B cell (primary cell): ENCODE results near the gene DERA. TPM values are rescaled to one million over a fixed set of nuclear protein-coding genes. Genes with fewer than 3 reads are reported as not detected.

Experiments used
- ATAC-seq: fragments of 200-7000 bp; cut with Tn5 transposase; one replicate; pipeline ENCODE4 v1.10.0; 2021; ENCODE audit warnings: low read depth, mild to moderate bottlenecking, moderate number of reproducible peaks, moderate library complexity
- CTCF ChIA-PET: fragments of 350-600 bp; sonication (Branson Sonifier 250); formaldehyde crosslinking; loops from one replicate; lab custom pipeline; 2021; ENCODE audit warnings: antibody characterized with exemption, inconsistent platforms; lab: Charles Lee
- POLR2A ChIA-PET: fragments of 350-600 bp; sonication (Branson Sonifier 250); formaldehyde crosslinking; loops from one replicate; lab custom pipeline; 2021; ENCODE audit warnings: antibody characterized with exemption; lab: Charles Lee
- DNase-seq: peaks from one replicate; pipeline ENCODE4 v3.0.0; 2013
- H2AFZ ChIP-seq: 2 replicates; pipeline ENCODE4 v1.6.1; 2012; ENCODE audit warnings: mild to moderate bottlenecking, low read depth, low read length; ENCODE audit not compliant: insufficient read depth, poor library complexity, severe bottlenecking
- H3K27ac ChIP-seq, 2 donors: 1 replicate in 1 of 2; 2 replicates in 1 of 2; pipeline ENCODE4 v1.5.1; 2012 to 2013; ENCODE audit warnings: low read length in 2 of 2, mild to moderate bottlenecking in 2 of 2, moderate library complexity in 1 of 2
- H3K27me3 ChIP-seq, 4 experiments: fragments of 200-600 bp in 1 of 4; sonication (generic) in 1 of 4; replicated peaks in 1 of 4; 1 replicate in 2 of 4; 2 replicates in 2 of 4; pipeline versions ENCODE4 v1.6.1 to v1.7.0; 2013 to 2016; ENCODE audit warnings: low read length in 3 of 4, mild to moderate bottlenecking in 2 of 4, mixed read lengths in 1 of 4, moderate library complexity in 1 of 4; ENCODE audit not compliant: insufficient read depth in 4 of 4, control insufficient read depth in 3 of 4; ENCODE audit errors: control extremely low read depth in 1 of 4
- H3K36me3 ChIP-seq, 2 experiments: replicated peaks in 1 of 2; 1 replicate in 1 of 2; 2 replicates in 1 of 2; pipeline versions ENCODE4 v1.6.1 to v1.7.1; 2013; ENCODE audit warnings: low read length in 1 of 2; ENCODE audit not compliant: insufficient read depth in 2 of 2, control insufficient read depth in 1 of 2; ENCODE audit errors: control extremely low read depth in 1 of 2, extremely low read depth in 1 of 2
- H3K4me1 ChIP-seq, 2 donors: fragments of 200-600 bp in 1 of 2; sonication (generic) in 1 of 2; 1 replicate in 1 of 2; 2 replicates in 1 of 2; pipeline versions ENCODE4 v1.5.1 to v1.6.1; 2013 to 2017; ENCODE audit warnings: low read length in 2 of 2; ENCODE audit not compliant: control insufficient read depth in 2 of 2, insufficient read depth in 2 of 2
- H3K4me2 ChIP-seq: replicated peaks from 2 replicates; pipeline ENCODE3; 2012; ENCODE audit warnings: mild to moderate bottlenecking, low read depth, low read length; ENCODE audit not compliant: poor library complexity, severe bottlenecking
- H3K4me3 ChIP-seq, 5 experiments: fragments of 200-600 bp in 1 of 5; sonication (generic) in 1 of 5; 1 replicate in 3 of 5; 2 replicates in 2 of 5; pipeline versions ENCODE4 v1.5.1 to v1.7.0; 2011 to 2016; ENCODE audit warnings: low read length in 4 of 5, mild to moderate bottlenecking in 4 of 5, low read depth in 2 of 5, control low read depth in 1 of 5, moderate library complexity in 1 of 5; ENCODE audit not compliant: insufficient read depth in 1 of 5; ENCODE audit errors: control extremely low read depth in 1 of 5, extremely low read depth in 1 of 5
- H3K79me2 ChIP-seq: fragments of 200-600 bp; sonication (generic); one replicate; pipeline ENCODE4 v1.6.0; 2016; ENCODE audit warnings: low read length; ENCODE audit not compliant: control insufficient read depth, insufficient read depth
- H3K9ac ChIP-seq: fragments of 200-600 bp; sonication (generic); 2 replicates; pipeline ENCODE4 v1.6.1; 2017; ENCODE audit warnings: mild to moderate bottlenecking, low read length, moderate library complexity
- H3K9me3 ChIP-seq, 3 donors: one replicate each; pipeline versions ENCODE4 v1.6.1 to v1.7.1; 2013; ENCODE audit warnings: low read length in 2 of 3; ENCODE audit not compliant: control insufficient read depth in 2 of 3, insufficient read depth in 1 of 3; ENCODE audit errors: control extremely low read depth in 1 of 3
- H4K20me1 ChIP-seq: 2 replicates; pipeline ENCODE4 v1.6.0; 2012; ENCODE audit warnings: mild to moderate bottlenecking, low read length; ENCODE audit not compliant: insufficient read depth, control insufficient read depth, poor library complexity, severe bottlenecking
- H3K27ac Mint-ChIP-seq: one replicate; pipeline ENCODE4 v1.8.0; 2021; ENCODE audit warnings: mixed read lengths
- H3K27me3 Mint-ChIP-seq: one replicate; pipeline ENCODE4 v1.8.0; 2021; ENCODE audit warnings: mixed read lengths
- H3K4me1 Mint-ChIP-seq: one replicate; pipeline ENCODE4 v1.8.0; 2021; ENCODE audit warnings: mixed read lengths
- H3K4me3 Mint-ChIP-seq: one replicate; pipeline ENCODE4 v1.8.0; 2021; ENCODE audit warnings: mixed read lengths
- H3K9me3 Mint-ChIP-seq: one replicate; pipeline ENCODE4 v1.8.0; 2022; ENCODE audit warnings: mixed read lengths; ENCODE audit not compliant: insufficient read depth
- CTCF ChIP-seq: fragments of 200-600 bp; IDR thresholded peaks from one replicate; pipeline ENCODE4 v1.8.0; 2022; ENCODE audit warnings: antibody characterized with exemption, mild to moderate bottlenecking
- EZH2 ChIP-seq: IDR thresholded peaks from 2 replicates; pipeline ENCODE4 v1.6.1; 2012; ENCODE audit warnings: borderline replicate concordance, low read depth, mild to moderate bottlenecking, moderate library complexity, low read length; ENCODE audit not compliant: insufficient read depth, poor library complexity, severe bottlenecking
- WGBS: methylation state at CpG from one replicate; pipeline ENCODE4 v1.1.5; 2013; ENCODE audit warnings: missing lambda C conversion rate; ENCODE audit not compliant: insufficient coverage; 5-methylcytosine and 5-hydroxymethylcytosine counted together
- intact Hi-C: fragments of 100-400 bp; cut with micrococcal nuclease; formaldehyde crosslinking; loops from one replicate; pipeline ENCODE4 v1.10.0; 2022
- polyA plus RNA-seq: library from polyadenylated mRNA; depleted of rRNA; stranded (reverse); fragments of >200 nt; gene quantifications from 2 replicates; pipeline ENCODE4 v1.2.3, GENCODE V29; 2012
- total RNA-seq, 2 donors: library from RNA; stranded (reverse); fragments of 120-200 nt in 1 of 2; gene quantifications; 1 replicate in 1 of 2; 2 replicates in 1 of 2; pipeline versions ENCODE4 v1.2.3 to v1.2.4, GENCODE V29; 2013 to 2022

Gene DERA
- total and polyA plus RNA-seq, 2 donors (not counting 1 experiment from before 2014, with no cell fraction given): 9.4 to 20.5 TPM

- ChIA-PET CTCF (no interaction called here), POLR2A (no interaction called here)
- Histone ChIP-seq H3K4me1 (no peaks in the 10 kb centered on the region), H3K4me3 (no peak overlapping the region), H3K79me2 (no peaks in the 10 kb centered on the region), H4K20me1 (no peaks in the 10 kb centered on the region), H2AFZ (no peak overlapping the region), H3K27ac (no peak overlapping the region), H3K9ac (no peak overlapping the region), H3K4me2 (no peak overlapping the region), H3K9me3 (no peaks in the 10 kb centered on the region), H3K36me3 (peaks cover 4 to 12% of the 10 kb centered on the region in 2 experiments), H3K27me3 (no peaks in the 10 kb centered on the region)
- no peak overlapping the region for H3K4me3 Mint-ChIP-seq
- intact Hi-C loops: no loop called here
- DNase-seq (no peak), ATAC-seq (no peak)
- no peaks in the 10 kb centered on the region for H3K27me3 Mint-ChIP-seq
- TF ChIP-seq CTCF (no peak), EZH2 (no peak)
- no peak overlapping the region for H3K27ac Mint-ChIP-seq
- H3K4me1 Mint-ChIP-seq: no peaks in the 10 kb centered on the region
- WGBS: 100% methylated on average over 5 of the region's 6 CpGs
- H3K9me3 Mint-ChIP-seq: peaks cover 5% of the 10 kb centered on the region
Measured at GRCh38 chr12:16037533-16037932, 126.4 kb downstream of the DERA start.

GRCh38 chr12:16043480-16043879 is 132.3 kb downstream of the DERA start:
- no peak overlapping the region for H3K9ac ChIP-seq
- no peaks in the 10 kb centered on the region for H3K79me2 ChIP-seq
- H3K36me3 ChIP-seq: peaks cover 0 to 4% of the 10 kb centered on the region in 2 experiments
- H3K4me1 ChIP-seq: no peaks in the 10 kb centered on the region
- no peak overlapping the region for H3K27ac ChIP-seq
- WGBS: no CpG with 5 or more reads among the region's 1 CpG
- no peaks in the 10 kb centered on the region for H3K27me3 ChIP-seq
- ATAC-seq (no peak), DNase-seq (no peak)
- no peak overlapping the region for H3K4me3 ChIP-seq
- H3K4me2 ChIP-seq: no peak overlapping the region
- no peaks in the 10 kb centered on the region for H4K20me1 ChIP-seq
- intact Hi-C loops: no loop called here
- Mint-ChIP-seq H3K27ac (no peak overlapping the region), H3K4me3 (no peak overlapping the region), H3K27me3 (no peaks in the 10 kb centered on the region), H3K4me1 (no peaks in the 10 kb centered on the region), H3K9me3 (peaks cover 8% of the 10 kb centered on the region)
- no peak overlapping the region for H2AFZ ChIP-seq
- ChIA-PET POLR2A (no interaction called here), CTCF (no interaction called here)
- TF ChIP-seq EZH2 (no peak), CTCF (no peak)
- H3K9me3 ChIP-seq: peaks cover 0 to 5% (median 3%) of the 10 kb centered on the region in 3 donors
